Fibroblast of pulmonary artery (primary cell): Measurements from ENCODE around the gene ABCB6.

ENCODE experiments used
- DNase-seq: peaks from one replicate; pipeline ENCODE4 v3.0.0-alpha.2; 2010; ENCODE audit warnings: low read depth
- H3K4me3 ChIP-seq: replicated peaks from 2 replicates; pipeline ENCODE4 v1.5.1; 2011; ENCODE audit warnings: low read depth, mild to moderate bottlenecking, control low read depth, low read length, moderate library complexity
- CTCF ChIP-seq: IDR thresholded peaks from 2 replicates; pipeline ENCODE4 v1.5.1; 2011; ENCODE audit warnings: mild to moderate bottlenecking, control low read depth, low read length, inconsistent platforms; ENCODE audit errors: missing control alignments

The ABCB6 gene

GRCh38 chr2:219198974-219199373 lies 19.8 kb downstream of the ABCB6 start:
- no peak for TF ChIP-seq CTCF
- DNase-seq, result no peak
- H3K4me3 ChIP-seq, result no peak overlapping the region

- H3K4me3 ChIP-seq, result no peak overlapping the region
- no peak for TF ChIP-seq CTCF
- DNase-seq, result no peak
Measured at GRCh38 chr2:219197388-219197787, 21.4 kb downstream of the ABCB6 start.

GRCh38 chr2:219186754-219187456 lies 31.9 kb downstream of the ABCB6 start:
- H3K4me3 ChIP-seq, result no peak overlapping the region
- DNase-seq, result no peak
- TF ChIP-seq CTCF, result no peak

GRCh38 chr2:219184121-219184520 lies 34.6 kb downstream of the ABCB6 start:
- no peak overlapping the region for H3K4me3 ChIP-seq
- TF ChIP-seq CTCF, result no peak
- no peak for DNase-seq

- H3K4me3 ChIP-seq, result no peak overlapping the region
- no peak for TF ChIP-seq CTCF
- no peak for DNase-seq
Measured at GRCh38 chr2:219183151-219183772, 35.5 kb downstream of the ABCB6 start.

- H3K4me3 ChIP-seq, result no peak overlapping the region
- DNase-seq, result no peak
- no peak for TF ChIP-seq CTCF
Measured at GRCh38 chr2:219182331-219183150, 36.2 kb downstream of the ABCB6 start.
